ENCODE results near the gene GGT1.
"Not testable (repeated sequence)": the region's sequence is repeated elsewhere in the genome, so short reads cannot be mapped to it uniquely, and the experiment has no call there.

DNA sequence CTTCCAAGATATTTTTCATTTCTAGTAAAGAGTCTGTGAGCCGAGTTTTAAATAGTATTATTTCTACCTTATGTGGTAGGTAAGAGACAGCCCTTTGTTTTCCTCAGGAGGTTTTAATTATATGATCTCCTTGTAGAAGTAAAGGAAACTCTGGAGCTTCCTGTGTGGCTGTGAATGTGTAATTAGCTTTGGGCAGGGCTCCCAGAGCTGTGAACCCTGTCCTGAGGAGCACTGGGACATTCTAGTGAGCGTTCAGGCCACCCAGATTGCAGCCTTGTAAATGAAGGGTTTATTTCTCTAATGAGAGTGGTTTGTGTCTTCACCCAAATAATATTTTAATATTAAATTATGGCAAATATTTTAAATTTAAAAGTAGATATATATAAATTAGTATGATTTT, 69.5 kb downstream of the GGT1 start:
- TF ChIP-seq, protein P1, sequence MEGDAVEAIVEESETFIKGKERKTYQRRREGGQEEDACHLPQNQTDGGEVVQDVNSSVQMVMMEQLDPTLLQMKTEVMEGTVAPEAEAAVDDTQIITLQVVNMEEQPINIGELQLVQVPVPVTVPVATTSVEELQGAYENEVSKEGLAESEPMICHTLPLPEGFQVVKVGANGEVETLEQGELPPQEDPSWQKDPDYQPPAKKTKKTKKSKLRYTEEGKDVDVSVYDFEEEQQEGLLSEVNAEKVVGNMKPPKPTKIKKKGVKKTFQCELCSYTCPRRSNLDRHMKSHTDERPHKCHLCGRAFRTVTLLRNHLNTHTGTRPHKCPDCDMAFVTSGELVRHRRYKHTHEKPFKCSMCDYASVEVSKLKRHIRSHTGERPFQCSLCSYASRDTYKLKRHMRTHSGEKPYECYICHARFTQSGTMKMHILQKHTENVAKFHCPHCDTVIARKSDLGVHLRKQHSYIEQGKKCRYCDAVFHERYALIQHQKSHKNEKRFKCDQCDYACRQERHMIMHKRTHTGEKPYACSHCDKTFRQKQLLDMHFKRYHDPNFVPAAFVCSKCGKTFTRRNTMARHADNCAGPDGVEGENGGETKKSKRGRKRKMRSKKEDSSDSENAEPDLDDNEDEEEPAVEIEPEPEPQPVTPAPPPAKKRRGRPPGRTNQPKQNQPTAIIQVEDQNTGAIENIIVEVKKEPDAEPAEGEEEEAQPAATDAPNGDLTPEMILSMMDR (IDR thresholded peaks at IDR 0.05; ENCODE audit: extremely low read depth in 1 of 2, insufficient read depth in 1 of 2, low read depth in 1 of 2, low read length in 2 of 2) = not testable (repeated sequence)
- TF ChIP-seq POLR2AphosphoS5 (IDR thresholded peaks at IDR 0.05; ENCODE audit: insufficient read depth, low read depth, low read length); POLR2A (IDR thresholded peaks at IDR 0.05; ENCODE audit: low read depth, low read length): not testable (repeated sequence)
